HCT116 (cell line): ENCODE results near the gene MCL1. TPM values are rescaled to one million over a fixed set of nuclear protein-coding genes. Genes with fewer than 3 reads are reported as not detected.

ENCODE experiments used
- ATAC-seq: fragments of 200-7000 bp; cut with Tn5 transposase; 2 replicates; pipeline ENCODE4 v1.9.1; 2020; ENCODE audit warnings: mild to moderate bottlenecking, moderate library complexity
- BruUV-seq: library from RNA; stranded (reverse); fragments of 400-500 nt; replicated peaks from 2 replicates; lab custom pipeline; 2021; lab: Mats Ljungman, UMichigan
- CTCF ChIA-PET: fragments of 300-600 bp; sonication (Branson Sonifier 250); formaldehyde crosslinking; loops from one replicate; lab custom pipeline; 2021; ENCODE audit warnings: antibody characterized with exemption; lab: Charles Lee
- POLR2A ChIA-PET: fragments of 300-600, 350-600 bp; sonication (Branson Sonifier 250); formaldehyde crosslinking; loops from one replicate; lab custom pipeline; 2021; ENCODE audit warnings: antibody characterized with exemption; lab: Charles Lee
- RAD21 ChIA-PET, 2 experiments: fragments of 300-600 bp; sonication (Branson Sonifier 250); formaldehyde crosslinking; loops; one replicate each; lab custom pipeline; 2023; ENCODE audit warnings: low total read pairs in 2 of 2; ENCODE audit not compliant: uncharacterized antibody in 2 of 2, unreplicated experiment in 2 of 2, low non-redundant PET in 1 of 2; lab: Charles Lee
- DNase-seq: peaks from one replicate; pipeline ENCODE4 v3.0.0-alpha.2; 2010; ENCODE audit warnings: low read depth, low spot score
- H2AFZ ChIP-seq: fragments of 200-600 bp; shearing (Covaris generic), sonication (generic); 2 replicates; pipeline ENCODE4 v1.6.1; 2017; ENCODE audit warnings: low read depth, mixed run types, mixed read lengths, antibody characterized with exemption, low read length; ENCODE audit not compliant: poor library complexity, severe bottlenecking
- H3K27ac ChIP-seq: 2 replicates; pipeline ENCODE4 v1.5.1; 2012; ENCODE audit warnings: low read depth, low read length
- H3K27me3 ChIP-seq: fragments of 200-600 bp; sonication (generic); 2 replicates; pipeline ENCODE4 v1.6.1; 2016; ENCODE audit warnings: mixed run types, low read length, mixed read lengths; ENCODE audit not compliant: insufficient read depth
- H3K36me3 ChIP-seq, 2 experiments: fragments of 200-500 bp in 1 of 2; fragments of 200-600 bp in 1 of 2; sonication (Bioruptor generic) in 1 of 2; sonication (generic) in 1 of 2; 2 replicates each; pipeline versions ENCODE4 v1.5.1 to v1.6.1; 2014 to 2016; ENCODE audit warnings: low read length in 2 of 2, inconsistent platforms in 1 of 2, mixed read lengths in 1 of 2, mixed run types in 1 of 2; ENCODE audit not compliant: insufficient read depth in 2 of 2, control insufficient read depth in 1 of 2
- H3K4me1 ChIP-seq, 2 experiments: fragments of 200-600 bp in 1 of 2; sonication (generic) in 1 of 2; 2 replicates each; pipeline versions ENCODE4 v1.5.1 to v1.6.1; 2012 to 2017; ENCODE audit warnings: low read length in 2 of 2, inconsistent platforms in 1 of 2, mild to moderate bottlenecking in 1 of 2, mixed read lengths in 1 of 2, mixed run types in 1 of 2, moderate library complexity in 1 of 2; ENCODE audit not compliant: insufficient read depth in 2 of 2, control insufficient read depth in 1 of 2
- H3K4me2 ChIP-seq: fragments of 200-600 bp; sonication (generic); 2 replicates; pipeline ENCODE4 v1.6.1; 2017; ENCODE audit warnings: mixed run types, low read length, mixed read lengths
- H3K4me3 ChIP-seq, 2 experiments: fragments of 200-600 bp in 1 of 2; sonication (generic) in 1 of 2; replicated peaks in 1 of 2; 2 replicates each; pipeline ENCODE4 v1.5.1; 2011 to 2016; ENCODE audit warnings: low read length in 2 of 2, control low read depth in 1 of 2, low read depth in 1 of 2, mild to moderate bottlenecking in 1 of 2, mixed read lengths in 1 of 2, mixed run types in 1 of 2
- H3K79me2 ChIP-seq: fragments of 200-600 bp; sonication (generic); 2 replicates; pipeline ENCODE4 v1.6.1; 2017; ENCODE audit warnings: mild to moderate bottlenecking, mixed run types, low read length, moderate library complexity, mixed read lengths; ENCODE audit not compliant: insufficient read depth
- H3K9ac ChIP-seq: fragments of 200-600 bp; sonication (generic); 2 replicates; pipeline ENCODE4 v1.6.1; 2016; ENCODE audit warnings: low read length, mixed read lengths
- H3K9me2 ChIP-seq: fragments of 200-600 bp; sonication (generic), shearing (Covaris generic); 2 replicates; pipeline ENCODE4 v1.6.1; 2017; ENCODE audit warnings: mixed run types, mild to moderate bottlenecking, moderate library complexity; ENCODE audit not compliant: insufficient read depth
- H3K9me3 ChIP-seq, 2 experiments: fragments of 200-500 bp in 1 of 2; fragments of 200-600 bp in 1 of 2; sonication (Bioruptor generic) in 1 of 2; sonication (generic) in 1 of 2; 2 replicates each; pipeline ENCODE4 v1.6.1; 2014 to 2017; ENCODE audit warnings: low read length in 2 of 2, mixed read lengths in 2 of 2, inconsistent platforms in 1 of 2, low read depth in 1 of 2, mild to moderate bottlenecking in 1 of 2, mixed run types in 1 of 2, moderate library complexity in 1 of 2; ENCODE audit not compliant: control insufficient read depth in 1 of 2, insufficient read depth in 1 of 2
- H4K20me1 ChIP-seq: fragments of 200-600 bp; sonication (generic), shearing (Covaris generic); 2 replicates; pipeline ENCODE4 v1.6.1; 2017; ENCODE audit warnings: mixed run types, mild to moderate bottlenecking, moderate library complexity; ENCODE audit not compliant: insufficient read depth
- CBX3 ChIP-seq: IDR thresholded peaks from 2 replicates; pipeline ENCODE4 v1.6.1; 2012; ENCODE audit warnings: low read depth
- ELF1 ChIP-seq: IDR thresholded peaks from 2 replicates; pipeline ENCODE4 v1.6.1; 2012; ENCODE audit warnings: low read depth, borderline replicate concordance
- FOSL1 ChIP-seq: IDR thresholded peaks from 2 replicates; pipeline ENCODE4 v1.6.1; 2012; ENCODE audit warnings: low read depth
- JUND ChIP-seq: IDR thresholded peaks from 2 replicates; pipeline ENCODE4 v1.6.1; 2012
- POLR2AphosphoS5 ChIP-seq: IDR thresholded peaks from 2 replicates; pipeline ENCODE4 v1.6.1; 2011; ENCODE audit warnings: mild to moderate bottlenecking, low read depth, low read length, moderate library complexity
- RAD21 ChIP-seq: IDR thresholded peaks from 2 replicates; pipeline ENCODE4 v1.6.1; 2012; ENCODE audit warnings: low read depth, mild to moderate bottlenecking
- SRF ChIP-seq: IDR thresholded peaks from 2 replicates; pipeline ENCODE4 v1.6.1; 2012; ENCODE audit warnings: low read depth
- TCF7L2 ChIP-seq: IDR thresholded peaks from 2 replicates; pipeline ENCODE4 v1.7.0; 2011; ENCODE audit warnings: borderline replicate concordance, inconsistent platforms; ENCODE audit not compliant: insufficient read depth, insufficient read length; ENCODE audit errors: extremely low read depth
- YY1 ChIP-seq: IDR thresholded peaks from 2 replicates; pipeline ENCODE4 v1.6.1; 2011; ENCODE audit warnings: low read length, low read depth, moderate library complexity, mild to moderate bottlenecking; ENCODE audit not compliant: insufficient replicate concordance; ENCODE audit errors: extremely low read depth
- ZFX ChIP-seq: fragments of 450-650 bp; IDR thresholded peaks from 2 replicates; pipeline ENCODE4 v1.6.1; 2017
- intact Hi-C: fragments of 100-400 bp; cut with micrococcal nuclease; formaldehyde crosslinking; loops from 2 replicates; pipeline ENCODE4 v1.10.0; 2022
- total RNA-seq: library from RNA; stranded (reverse); gene quantifications from one replicate; pipeline ENCODE4 v1.2.1, GENCODE V29; 2021; ENCODE audit not compliant: unreplicated experiment
- TF ChIP-seq, protein P1 (sequence below): IDR thresholded peaks from 2 replicates; pipeline ENCODE4 v1.6.1; 2012; ENCODE audit warnings: low read depth
- TF ChIP-seq, protein P2 (sequence below): IDR thresholded peaks from 2 replicates; pipeline ENCODE4 v1.6.1; 2011; ENCODE audit warnings: mild to moderate bottlenecking, low read length, moderate library complexity; ENCODE audit not compliant: insufficient replicate concordance; ENCODE audit errors: extremely low read depth
- TF ChIP-seq, protein P3 (sequence below): IDR thresholded peaks from 2 replicates; pipeline ENCODE4 v1.6.1; 2012
- TF ChIP-seq, protein P4 (sequence below), 3 experiments: fragments of 200-600 bp in 1 of 3; sonication (generic) in 1 of 3; IDR thresholded peaks in 2 of 3; conservative IDR thresholded peaks in 1 of 3; 2 replicates each; pipeline ENCODE4 v1.5.1; 2012 to 2017; ENCODE audit warnings: low read depth in 2 of 3, low read length in 2 of 3, antibody characterized with exemption in 1 of 3, borderline replicate concordance in 1 of 3, control low read depth in 1 of 3, mild to moderate bottlenecking in 1 of 3, mixed read lengths in 1 of 3, mixed run types in 1 of 3, moderate library complexity in 1 of 3; ENCODE audit not compliant: insufficient read depth in 1 of 3

The MCL1 gene
- total RNA-seq, 1 experiment from 2014 or later, result 146 TPM

DNA sequence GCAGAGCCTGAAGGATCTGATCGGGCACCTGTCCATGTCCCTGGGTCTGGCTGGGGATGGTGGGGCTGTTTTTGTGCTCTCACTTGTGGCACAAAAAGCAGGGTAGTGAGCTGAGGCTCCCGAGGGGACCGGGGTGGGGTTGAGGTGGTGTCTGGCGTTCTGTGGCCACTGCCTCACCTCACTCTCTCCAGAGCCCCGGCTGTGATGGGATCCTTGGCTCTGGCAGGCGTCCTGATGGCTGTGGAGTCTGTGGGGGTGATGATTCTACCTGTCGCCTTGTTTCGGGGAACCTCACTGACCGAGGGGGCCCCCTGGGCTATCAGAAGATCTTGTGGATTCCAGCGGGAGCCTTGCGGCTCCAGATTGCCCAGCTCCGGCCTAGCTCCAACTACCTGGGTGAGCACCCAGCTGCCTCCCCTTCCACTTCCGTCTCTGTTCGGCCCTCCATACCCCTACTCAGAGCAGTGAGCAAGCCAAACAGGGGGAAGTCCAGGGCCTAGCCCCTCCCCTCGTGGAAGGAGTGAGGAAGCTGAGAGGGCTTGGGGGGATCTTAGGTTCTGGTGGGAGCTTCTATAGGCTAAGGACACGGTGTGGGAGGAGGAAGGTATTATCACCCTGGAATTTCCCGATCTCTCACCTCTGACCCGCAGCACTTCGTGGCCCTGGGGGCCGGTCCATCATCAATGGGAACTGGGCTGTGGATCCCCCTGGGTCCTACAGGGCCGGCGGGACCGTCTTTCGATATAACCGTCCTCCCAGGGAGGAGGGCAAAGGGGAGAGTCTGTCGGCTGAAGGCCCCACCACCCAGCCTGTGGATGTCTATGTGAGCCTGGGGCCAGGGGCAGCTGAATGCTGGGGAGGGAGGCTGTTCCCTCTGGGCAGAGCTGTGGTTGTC, 23.2 kb downstream of the MCL1 start:
- ChIA-PET RAD21 (no interaction called here), POLR2A (no interaction called here), CTCF (no interaction called here)
- Histone ChIP-seq H4K20me1 (no peaks in the 10 kb centered on the region), H3K9me2 (no peaks in the 10 kb centered on the region), H3K4me3 (no peak overlapping the region), H3K27ac (no peak overlapping the region), H3K27me3 (no peaks in the 10 kb centered on the region), H3K9ac (no peak overlapping the region), H3K36me3 (no peaks in the 10 kb centered on the region), H3K4me1 (peaks cover 11 to 26% of the 10 kb centered on the region in 2 experiments), H3K4me2 (no peak overlapping the region)
- no peak for ATAC-seq
- BruUV-seq, result no TSS peak
- DNase-seq, result no peak
- TF ChIP-seq JUND, result no peak
- no peak for TF ChIP-seq ZFX
- TF ChIP-seq SRF, result no peak
- TF ChIP-seq, protein P1, sequence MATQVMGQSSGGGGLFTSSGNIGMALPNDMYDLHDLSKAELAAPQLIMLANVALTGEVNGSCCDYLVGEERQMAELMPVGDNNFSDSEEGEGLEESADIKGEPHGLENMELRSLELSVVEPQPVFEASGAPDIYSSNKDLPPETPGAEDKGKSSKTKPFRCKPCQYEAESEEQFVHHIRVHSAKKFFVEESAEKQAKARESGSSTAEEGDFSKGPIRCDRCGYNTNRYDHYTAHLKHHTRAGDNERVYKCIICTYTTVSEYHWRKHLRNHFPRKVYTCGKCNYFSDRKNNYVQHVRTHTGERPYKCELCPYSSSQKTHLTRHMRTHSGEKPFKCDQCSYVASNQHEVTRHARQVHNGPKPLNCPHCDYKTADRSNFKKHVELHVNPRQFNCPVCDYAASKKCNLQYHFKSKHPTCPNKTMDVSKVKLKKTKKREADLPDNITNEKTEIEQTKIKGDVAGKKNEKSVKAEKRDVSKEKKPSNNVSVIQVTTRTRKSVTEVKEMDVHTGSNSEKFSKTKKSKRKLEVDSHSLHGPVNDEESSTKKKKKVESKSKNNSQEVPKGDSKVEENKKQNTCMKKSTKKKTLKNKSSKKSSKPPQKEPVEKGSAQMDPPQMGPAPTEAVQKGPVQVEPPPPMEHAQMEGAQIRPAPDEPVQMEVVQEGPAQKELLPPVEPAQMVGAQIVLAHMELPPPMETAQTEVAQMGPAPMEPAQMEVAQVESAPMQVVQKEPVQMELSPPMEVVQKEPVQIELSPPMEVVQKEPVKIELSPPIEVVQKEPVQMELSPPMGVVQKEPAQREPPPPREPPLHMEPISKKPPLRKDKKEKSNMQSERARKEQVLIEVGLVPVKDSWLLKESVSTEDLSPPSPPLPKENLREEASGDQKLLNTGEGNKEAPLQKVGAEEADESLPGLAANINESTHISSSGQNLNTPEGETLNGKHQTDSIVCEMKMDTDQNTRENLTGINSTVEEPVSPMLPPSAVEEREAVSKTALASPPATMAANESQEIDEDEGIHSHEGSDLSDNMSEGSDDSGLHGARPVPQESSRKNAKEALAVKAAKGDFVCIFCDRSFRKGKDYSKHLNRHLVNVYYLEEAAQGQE, result no peak
- TF ChIP-seq, protein P2, sequence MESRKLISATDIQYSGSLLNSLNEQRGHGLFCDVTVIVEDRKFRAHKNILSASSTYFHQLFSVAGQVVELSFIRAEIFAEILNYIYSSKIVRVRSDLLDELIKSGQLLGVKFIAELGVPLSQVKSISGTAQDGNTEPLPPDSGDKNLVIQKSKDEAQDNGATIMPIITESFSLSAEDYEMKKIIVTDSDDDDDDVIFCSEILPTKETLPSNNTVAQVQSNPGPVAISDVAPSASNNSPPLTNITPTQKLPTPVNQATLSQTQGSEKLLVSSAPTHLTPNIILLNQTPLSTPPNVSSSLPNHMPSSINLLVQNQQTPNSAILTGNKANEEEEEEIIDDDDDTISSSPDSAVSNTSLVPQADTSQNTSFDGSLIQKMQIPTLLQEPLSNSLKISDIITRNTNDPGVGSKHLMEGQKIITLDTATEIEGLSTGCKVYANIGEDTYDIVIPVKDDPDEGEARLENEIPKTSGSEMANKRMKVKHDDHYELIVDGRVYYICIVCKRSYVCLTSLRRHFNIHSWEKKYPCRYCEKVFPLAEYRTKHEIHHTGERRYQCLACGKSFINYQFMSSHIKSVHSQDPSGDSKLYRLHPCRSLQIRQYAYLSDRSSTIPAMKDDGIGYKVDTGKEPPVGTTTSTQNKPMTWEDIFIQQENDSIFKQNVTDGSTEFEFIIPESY, result no peak
- TF ChIP-seq, protein P3, sequence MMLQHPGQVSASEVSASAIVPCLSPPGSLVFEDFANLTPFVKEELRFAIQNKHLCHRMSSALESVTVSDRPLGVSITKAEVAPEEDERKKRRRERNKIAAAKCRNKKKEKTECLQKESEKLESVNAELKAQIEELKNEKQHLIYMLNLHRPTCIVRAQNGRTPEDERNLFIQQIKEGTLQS, result no peak
- no peak for TF ChIP-seq TCF7L2
- no peak for TF ChIP-seq FOSL1
- TF ChIP-seq RAD21, result no peak
- TF ChIP-seq, protein P4, sequence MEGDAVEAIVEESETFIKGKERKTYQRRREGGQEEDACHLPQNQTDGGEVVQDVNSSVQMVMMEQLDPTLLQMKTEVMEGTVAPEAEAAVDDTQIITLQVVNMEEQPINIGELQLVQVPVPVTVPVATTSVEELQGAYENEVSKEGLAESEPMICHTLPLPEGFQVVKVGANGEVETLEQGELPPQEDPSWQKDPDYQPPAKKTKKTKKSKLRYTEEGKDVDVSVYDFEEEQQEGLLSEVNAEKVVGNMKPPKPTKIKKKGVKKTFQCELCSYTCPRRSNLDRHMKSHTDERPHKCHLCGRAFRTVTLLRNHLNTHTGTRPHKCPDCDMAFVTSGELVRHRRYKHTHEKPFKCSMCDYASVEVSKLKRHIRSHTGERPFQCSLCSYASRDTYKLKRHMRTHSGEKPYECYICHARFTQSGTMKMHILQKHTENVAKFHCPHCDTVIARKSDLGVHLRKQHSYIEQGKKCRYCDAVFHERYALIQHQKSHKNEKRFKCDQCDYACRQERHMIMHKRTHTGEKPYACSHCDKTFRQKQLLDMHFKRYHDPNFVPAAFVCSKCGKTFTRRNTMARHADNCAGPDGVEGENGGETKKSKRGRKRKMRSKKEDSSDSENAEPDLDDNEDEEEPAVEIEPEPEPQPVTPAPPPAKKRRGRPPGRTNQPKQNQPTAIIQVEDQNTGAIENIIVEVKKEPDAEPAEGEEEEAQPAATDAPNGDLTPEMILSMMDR (IDR thresholded peaks at IDR 0.05 in 2 of 3, conservative IDR thresholded peaks at IDR 0.05 in 1 of 3; ENCODE audit: borderline replicate concordance in 1 of 3, insufficient read depth in 1 of 3, low read depth in 2 of 3, low read length in 2 of 3), result no peak
- TF ChIP-seq ELF1, result no peak
- TF ChIP-seq YY1, result no peak
- no peak for TF ChIP-seq CBX3
- no peak for TF ChIP-seq POLR2AphosphoS5
- TF ChIP-seq, all 23 proteins: peak for 0
- intact Hi-C loops, result no loop called here
- no peak overlapping the region for H2AFZ ChIP-seq
- no peaks in the 10 kb centered on the region for H3K9me3 ChIP-seq
- H3K79me2 ChIP-seq, result peaks cover 4% of the 10 kb centered on the region; the same call in 1 of the 2 replicates
